Keratinocyte (primary cell): ENCODE results near the gene CCND1. TPM values are rescaled to one million over a fixed set of nuclear protein-coding genes. Genes with fewer than 3 reads are reported as not detected.
"Not testable (repeated sequence)": the region's sequence is repeated elsewhere in the genome, so short reads cannot be mapped to it uniquely, and the experiment has no call there.

Experiments used
- DNase-seq: peaks from one replicate; pipeline ENCODE4 v3.0.0-alpha.2; 2011; ENCODE audit warnings: low read depth, missing footprints, low spot score
- FAIRE-seq: peaks from 2 replicates; lab custom pipeline; 2011; peaks lifted over from hg19 to GRCh38; lab: Jason Lieb, UNC
- H2AFZ ChIP-seq: 2 replicates; pipeline ENCODE4 v1.6.0; 2012; ENCODE audit warnings: low read length, control low read depth, inconsistent platforms; ENCODE audit not compliant: control insufficient read depth
- H3K27ac ChIP-seq: 2 replicates; pipeline ENCODE4 v1.5.1; 2011; ENCODE audit warnings: low read length; ENCODE audit not compliant: control insufficient read depth, insufficient read depth
- H3K27me3 ChIP-seq: 3 replicates; pipeline ENCODE4 v1.6.0; 2011; ENCODE audit warnings: low read length; ENCODE audit not compliant: control insufficient read depth, insufficient read depth; ENCODE audit errors: extremely low read depth
- H3K36me3 ChIP-seq, 2 experiments: 2 replicates in 1 of 2; 3 replicates in 1 of 2; pipeline ENCODE4 v1.5.1; 2011; ENCODE audit warnings: low read length in 2 of 2, mild to moderate bottlenecking in 1 of 2; ENCODE audit not compliant: control insufficient read depth in 2 of 2, insufficient read depth in 2 of 2; ENCODE audit errors: extremely low read depth in 1 of 2
- H3K4me1 ChIP-seq: 3 replicates; pipeline ENCODE4 v1.5.1; 2011; ENCODE audit warnings: low read length; ENCODE audit not compliant: control insufficient read depth, insufficient read depth; ENCODE audit errors: extremely low read depth
- H3K4me2 ChIP-seq: 3 replicates; pipeline ENCODE4 v1.6.0; 2011; ENCODE audit warnings: low read depth, low read length; ENCODE audit not compliant: control insufficient read depth, insufficient read depth; ENCODE audit errors: extremely low read depth
- H3K4me3 ChIP-seq, 3 experiments: fragments of 200-600 bp in 1 of 3; sonication (generic) in 1 of 3; 2 replicates in 2 of 3; 3 replicates in 1 of 3; pipeline ENCODE4 v1.5.1; 2011 to 2016; ENCODE audit warnings: low read length in 3 of 3, mild to moderate bottlenecking in 3 of 3, control low read depth in 2 of 3, inconsistent platforms in 1 of 3, low read depth in 1 of 3, mixed read lengths in 1 of 3, mixed run types in 1 of 3, moderate library complexity in 1 of 3; ENCODE audit not compliant: control insufficient read depth in 2 of 3, insufficient read depth in 2 of 3; ENCODE audit errors: extremely low read depth in 1 of 3
- H3K79me2 ChIP-seq: 2 replicates; pipeline ENCODE4 v1.6.0; 2012; ENCODE audit warnings: low read length; ENCODE audit not compliant: control insufficient read depth, insufficient read depth
- H3K9ac ChIP-seq: 3 replicates; pipeline ENCODE4 v1.6.0; 2011; ENCODE audit warnings: low read length; ENCODE audit not compliant: control insufficient read depth, insufficient read depth; ENCODE audit errors: extremely low read depth
- H3K9me1 ChIP-seq: 3 replicates; pipeline ENCODE4 v1.6.0; 2011; ENCODE audit warnings: low read length; ENCODE audit not compliant: control insufficient read depth, insufficient read depth; ENCODE audit errors: extremely low read depth
- H3K9me3 ChIP-seq: 2 replicates; pipeline ENCODE4 v1.5.1; 2012; ENCODE audit warnings: low read depth, low read length; ENCODE audit not compliant: control insufficient read depth
- H4K20me1 ChIP-seq: 3 replicates; pipeline ENCODE4 v1.6.0; 2011; ENCODE audit warnings: low read length; ENCODE audit not compliant: control insufficient read depth, insufficient read depth; ENCODE audit errors: extremely low read depth
- EZH2 ChIP-seq: IDR thresholded peaks from one replicate; pipeline ENCODE4 v1.6.1; 2012; ENCODE audit warnings: inconsistent platforms, mild to moderate bottlenecking, low read length, moderate library complexity
- dilution Hi-C: fragments of 300-500 bp; cut with MboI; formaldehyde crosslinking; loops from one replicate; pipeline ENCODE4 v1.7.0; 2020; ENCODE audit warnings: low sequenced_read_pairs; ENCODE audit not compliant: extremely low pct_ligation_motif_present
- polyA plus RNA-seq, 5 experiments: library from polyadenylated mRNA; depleted of rRNA in 3 of 5; stranded (reverse) in 3 of 5; stranded (forward) in 1 of 5; unstranded in 1 of 5; fragments of >200 nt; gene quantifications; 1 replicate in 1 of 5; 2 replicates in 3 of 5; 3 replicates in 1 of 5; pipeline versions ENCODE4 v1.2.1 to v1.2.3, GENCODE V29; 2011 to 2012; ENCODE audit warnings: missing spikeins in 2 of 5, low read depth in 1 of 5, low replicate concordance in 1 of 5
- TF ChIP-seq, protein P1 (sequence below), 3 experiments: IDR thresholded peaks in 1 of 3; conservative IDR thresholded peaks in 1 of 3; optimal IDR thresholded peaks in 1 of 3; 2 replicates in 2 of 3; 3 replicates in 1 of 3; pipeline versions ENCODE3 to v1.5.1; 2011; ENCODE audit warnings: low read length in 3 of 3, mild to moderate bottlenecking in 3 of 3, moderate library complexity in 2 of 3, control low read depth in 1 of 3, inconsistent platforms in 1 of 3; ENCODE audit not compliant: insufficient read depth in 2 of 3; ENCODE audit errors: extremely low read depth in 1 of 3

Gene CCND1
- polyA plus RNA-seq, 1 donor (not counting 4 experiments of a cell fraction or from before 2014, with no cell fraction given): 124 TPM

DNA sequence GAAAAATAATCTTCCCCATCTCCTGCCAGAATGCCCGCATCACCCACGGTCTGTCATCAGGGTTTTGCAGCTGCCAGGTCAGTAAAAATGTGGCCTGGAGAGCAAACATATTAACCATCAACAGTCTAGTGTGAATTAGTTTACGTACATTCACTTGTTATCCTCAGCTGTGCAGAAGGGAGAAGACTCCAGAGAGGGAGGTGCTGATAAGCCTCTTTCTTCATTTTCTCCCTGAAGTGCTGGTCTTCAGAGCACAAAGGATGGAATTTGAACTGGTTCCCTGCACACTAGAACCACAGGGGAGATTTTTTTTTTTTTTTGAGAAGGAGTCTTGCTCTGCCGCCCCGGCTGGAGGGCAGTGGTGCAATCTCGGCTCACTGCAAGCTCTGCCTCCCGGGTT, 54.6 kb downstream of the CCND1 start:
- H3K4me1 ChIP-seq: no peaks in the 10 kb centered on the region
- H3K27me3 ChIP-seq: peaks cover 15% of the 10 kb centered on the region
- no peaks in the 10 kb centered on the region for H4K20me1 ChIP-seq

DNA sequence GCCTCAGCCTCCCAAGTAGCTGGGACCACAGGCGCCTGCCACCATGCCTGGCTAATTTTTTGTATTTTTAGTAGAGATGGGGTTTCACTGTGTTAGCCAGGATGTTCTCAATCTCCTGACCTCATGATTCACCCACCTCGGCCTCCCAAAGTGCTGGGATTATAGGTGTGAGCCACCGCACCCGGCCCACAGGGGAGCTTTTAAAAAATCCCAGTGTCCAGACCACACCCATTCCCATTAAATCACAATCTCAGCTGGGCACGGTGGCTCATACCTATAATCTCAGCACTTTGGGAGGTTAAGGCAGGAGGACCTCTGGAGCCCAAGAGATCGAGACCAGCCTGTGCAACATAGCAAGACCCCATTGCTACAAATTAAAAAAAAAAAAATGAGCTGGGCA, 55.0 kb downstream of the CCND1 start:
- H3K36me3 ChIP-seq, H3K79me2 ChIP-seq, dilution Hi-C loops, FAIRE-seq, H3K4me1 ChIP-seq, H3K9ac ChIP-seq, H2AFZ ChIP-seq, H3K9me3 ChIP-seq, H3K4me2 ChIP-seq, H3K9me1 ChIP-seq, H3K4me3 ChIP-seq, DNase-seq, H4K20me1 ChIP-seq, H3K27ac ChIP-seq: not testable (repeated sequence)
- peaks cover 19% of the 10 kb centered on the region for H3K27me3 ChIP-seq

More for the DNA sequence above, 54.6 kb downstream of the CCND1 start:
- no peak for DNase-seq
- H3K9ac ChIP-seq: no peak overlapping the region
- H3K79me2 ChIP-seq: no peaks in the 10 kb centered on the region
- no peak overlapping the region for H3K4me2 ChIP-seq
- no peaks in the 10 kb centered on the region for H3K9me3 ChIP-seq
- H3K4me3 ChIP-seq: no peak overlapping the region
- TF ChIP-seq, protein P1, sequence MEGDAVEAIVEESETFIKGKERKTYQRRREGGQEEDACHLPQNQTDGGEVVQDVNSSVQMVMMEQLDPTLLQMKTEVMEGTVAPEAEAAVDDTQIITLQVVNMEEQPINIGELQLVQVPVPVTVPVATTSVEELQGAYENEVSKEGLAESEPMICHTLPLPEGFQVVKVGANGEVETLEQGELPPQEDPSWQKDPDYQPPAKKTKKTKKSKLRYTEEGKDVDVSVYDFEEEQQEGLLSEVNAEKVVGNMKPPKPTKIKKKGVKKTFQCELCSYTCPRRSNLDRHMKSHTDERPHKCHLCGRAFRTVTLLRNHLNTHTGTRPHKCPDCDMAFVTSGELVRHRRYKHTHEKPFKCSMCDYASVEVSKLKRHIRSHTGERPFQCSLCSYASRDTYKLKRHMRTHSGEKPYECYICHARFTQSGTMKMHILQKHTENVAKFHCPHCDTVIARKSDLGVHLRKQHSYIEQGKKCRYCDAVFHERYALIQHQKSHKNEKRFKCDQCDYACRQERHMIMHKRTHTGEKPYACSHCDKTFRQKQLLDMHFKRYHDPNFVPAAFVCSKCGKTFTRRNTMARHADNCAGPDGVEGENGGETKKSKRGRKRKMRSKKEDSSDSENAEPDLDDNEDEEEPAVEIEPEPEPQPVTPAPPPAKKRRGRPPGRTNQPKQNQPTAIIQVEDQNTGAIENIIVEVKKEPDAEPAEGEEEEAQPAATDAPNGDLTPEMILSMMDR (optimal IDR thresholded peaks at IDR 0.05 in 1 of 3, IDR thresholded peaks at IDR 0.05 in 1 of 3, conservative IDR thresholded peaks at IDR 0.05 in 1 of 3; ENCODE audit: extremely low read depth in 1 of 3, insufficient read depth in 2 of 3, low read length in 3 of 3): no peak
- no peak for TF ChIP-seq EZH2
- no peak overlapping the region for H2AFZ ChIP-seq
- H3K36me3 ChIP-seq: no peaks in the 10 kb centered on the region
- dilution Hi-C loops: no loop called here
- no peak overlapping the region for H3K27ac ChIP-seq
- no peaks in the 10 kb centered on the region for H3K9me1 ChIP-seq
- no peak for FAIRE-seq

DNA sequence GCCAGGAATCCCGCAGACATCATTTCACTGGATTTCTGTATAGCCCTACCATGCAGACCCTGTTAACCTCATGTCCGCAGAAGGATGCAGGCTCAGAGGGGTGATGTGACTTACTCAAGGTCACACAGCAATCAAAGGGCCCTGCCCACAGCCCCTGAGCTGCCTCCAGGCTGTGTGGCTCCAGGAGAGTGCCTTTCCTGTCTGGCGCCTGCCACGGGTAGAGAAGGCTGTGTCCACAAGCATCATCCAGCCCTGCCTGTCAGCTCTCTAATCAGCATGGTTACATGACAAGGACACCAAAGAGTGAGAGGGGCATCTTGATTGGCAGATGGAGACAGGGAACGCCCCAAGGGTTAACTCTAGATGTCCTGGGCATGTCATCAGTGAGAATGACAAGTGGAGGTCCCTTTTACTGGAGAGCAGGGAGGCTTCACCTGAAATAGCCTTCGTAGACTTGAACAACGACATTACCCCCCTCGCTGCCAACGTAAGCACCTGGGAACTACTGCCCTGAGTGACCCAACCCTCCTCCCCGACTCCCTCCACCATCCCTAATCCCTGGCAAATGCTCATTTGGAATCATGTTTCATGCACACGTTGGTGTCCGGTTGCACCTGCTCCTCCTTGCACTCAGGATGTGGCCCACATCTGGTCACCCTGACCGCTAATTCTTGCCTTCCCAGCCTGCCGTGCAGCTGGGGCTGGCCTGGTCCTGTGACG, 56.0 kb downstream of the CCND1 start:
- Histone ChIP-seq H2AFZ (no peak overlapping the region), H3K79me2 (no peaks in the 10 kb centered on the region), H4K20me1 (no peaks in the 10 kb centered on the region), H3K9me3 (no peaks in the 10 kb centered on the region), H3K27me3 (peaks cover 28% of the 10 kb centered on the region), H3K4me1 (no peaks in the 10 kb centered on the region), H3K4me3 (no peak overlapping the region), H3K9ac (no peak overlapping the region), H3K36me3 (no peaks in the 10 kb centered on the region), H3K27ac (no peak overlapping the region), H3K4me2 (no peak overlapping the region), H3K9me1 (no peaks in the 10 kb centered on the region)
- no peak for FAIRE-seq
- TF ChIP-seq, protein P1 (optimal IDR thresholded peaks at IDR 0.05 in 1 of 3, IDR thresholded peaks at IDR 0.05 in 1 of 3, conservative IDR thresholded peaks at IDR 0.05 in 1 of 3; ENCODE audit: extremely low read depth in 1 of 3, insufficient read depth in 2 of 3, low read length in 3 of 3): no peak
- TF ChIP-seq EZH2: no peak
- dilution Hi-C loops: no loop called here
- no peak for DNase-seq
